Karpas-422 (cell line): Measurements from ENCODE around the gene MAD1L1. TPM values are rescaled to one million over a fixed set of nuclear protein-coding genes. Genes with fewer than 3 reads are reported as not detected.
"Not testable (repeated sequence)": the region's sequence is repeated elsewhere in the genome, so short reads cannot be mapped to it uniquely, and the experiment has no call there.

Experiments used
- DNase-seq: peaks from one replicate; pipeline ENCODE4 v3.0.0-alpha.2; 2015
- H2AFZ ChIP-seq: fragments of 200-600 bp; sonication (generic); 2 replicates; pipeline ENCODE4 v1.6.1; 2014; ENCODE audit warnings: antibody characterized with exemption, low read length, mixed read lengths
- H3K27ac ChIP-seq: fragments of 200-600 bp; sonication (generic); 2 replicates; pipeline ENCODE4 v1.5.1; 2014; ENCODE audit warnings: mild to moderate bottlenecking, low read length, moderate library complexity
- H3K27me3 ChIP-seq: fragments of 200-600 bp; sonication (generic); 2 replicates; pipeline ENCODE4 v1.6.1; 2014; ENCODE audit warnings: low read length, mixed read lengths
- H3K36me3 ChIP-seq: fragments of 200-600 bp; sonication (generic); 2 replicates; pipeline ENCODE4 v1.6.1; 2014; ENCODE audit warnings: low read length, mixed read lengths; ENCODE audit not compliant: insufficient read depth
- H3K4me1 ChIP-seq: fragments of 200-600 bp; sonication (generic); 2 replicates; pipeline ENCODE4 v1.6.1; 2014; ENCODE audit warnings: mild to moderate bottlenecking, low read length, mixed read lengths
- H3K4me2 ChIP-seq: fragments of 200-600 bp; sonication (generic); 2 replicates; pipeline ENCODE4 v1.6.1; 2014; ENCODE audit warnings: low read length, low read depth, mild to moderate bottlenecking; ENCODE audit not compliant: poor library complexity, severe bottlenecking
- H3K4me3 ChIP-seq: fragments of 200-600 bp; sonication (generic); 2 replicates; pipeline ENCODE4 v1.5.1; 2014; ENCODE audit warnings: mild to moderate bottlenecking, antibody characterized with exemption, low read length, mixed read lengths
- H3K79me2 ChIP-seq: fragments of 200-600 bp; sonication (generic); 2 replicates; pipeline ENCODE4 v1.6.1; 2014; ENCODE audit warnings: mild to moderate bottlenecking, low read length, mixed read lengths
- H3K9ac ChIP-seq: fragments of 200-600 bp; sonication (generic); 2 replicates; pipeline ENCODE4 v1.6.0; 2014; ENCODE audit warnings: low read length
- H3K9me2 ChIP-seq: fragments of 200-600 bp; sonication (generic), shearing (Covaris generic); replicated peaks from 2 replicates; pipeline ENCODE4 v1.6.0; 2014; ENCODE audit warnings: mild to moderate bottlenecking, low read length, moderate library complexity; ENCODE audit not compliant: insufficient read depth
- H3K9me3 ChIP-seq: fragments of 300-700, 200-600 bp; sonication (generic); 2 replicates; pipeline ENCODE4 v1.6.1; 2014; ENCODE audit warnings: low read length, mixed read lengths
- H4K20me1 ChIP-seq: fragments of 200-600 bp; sonication (generic); 2 replicates; pipeline ENCODE4 v1.6.1; 2014; ENCODE audit warnings: mild to moderate bottlenecking, antibody characterized with exemption, low read length, low read depth; ENCODE audit not compliant: insufficient read depth
- total RNA-seq: library from RNA; depleted of rRNA; stranded (reverse); fragments of >200 nt; shearing (Covaris generic); gene quantifications from 2 replicates; pipeline ENCODE4 v1.2.3, GENCODE V29; 2014; ENCODE audit warnings: low replicate concordance

MAD1L1 gene
- total RNA-seq, 1 experiment from 2014 or later, result 38.6 TPM

DNA sequence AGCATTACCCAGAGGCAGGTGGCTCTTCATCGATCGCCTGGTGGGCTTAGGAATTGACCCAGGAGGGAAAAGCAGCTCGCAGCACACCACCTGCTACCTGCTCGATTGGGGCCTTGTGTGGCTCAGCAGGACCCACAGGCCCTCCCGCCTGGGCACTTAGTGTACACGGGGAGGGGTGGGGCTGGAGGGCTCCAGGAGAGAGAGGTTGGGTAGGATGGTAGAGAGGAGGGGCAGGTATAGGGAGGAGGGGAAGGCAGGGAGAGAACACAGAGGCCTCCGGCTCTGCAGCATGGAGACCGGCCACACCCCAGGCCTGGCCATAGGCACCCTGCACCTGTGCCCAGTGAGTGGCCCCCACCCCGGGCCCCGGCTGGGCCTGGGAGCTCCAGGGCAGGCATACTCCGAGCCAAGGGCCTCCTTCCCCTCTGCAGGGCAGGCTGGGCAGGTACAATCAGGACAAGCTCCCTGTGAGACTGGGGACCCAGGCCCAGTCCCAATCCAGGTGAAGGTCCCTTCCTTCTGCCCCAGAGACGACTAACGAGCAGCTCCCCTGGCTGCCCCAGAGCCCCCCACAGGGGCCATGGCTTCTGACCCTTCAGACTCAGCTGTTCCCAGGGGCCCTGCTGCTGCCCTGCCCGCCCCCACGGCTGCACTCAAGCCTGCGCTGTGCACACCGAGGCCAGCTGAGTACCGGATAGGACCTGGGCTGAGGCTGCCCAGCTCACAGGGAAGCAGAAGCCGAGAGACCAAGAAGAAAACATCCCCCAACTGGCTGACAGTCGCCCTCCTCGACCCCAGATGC lies 358.0 kb downstream of the MAD1L1 start:
- not testable (repeated sequence) for DNase-seq, H3K4me1 ChIP-seq, H3K27ac ChIP-seq, H3K4me3 ChIP-seq, H4K20me1 ChIP-seq, H3K4me2 ChIP-seq, H2AFZ ChIP-seq, H3K9me2 ChIP-seq, H3K79me2 ChIP-seq, H3K9ac ChIP-seq, H3K36me3 ChIP-seq, H3K27me3 ChIP-seq
- peaks cover 15% of the 10 kb centered on the region for H3K9me3 ChIP-seq

DNA sequence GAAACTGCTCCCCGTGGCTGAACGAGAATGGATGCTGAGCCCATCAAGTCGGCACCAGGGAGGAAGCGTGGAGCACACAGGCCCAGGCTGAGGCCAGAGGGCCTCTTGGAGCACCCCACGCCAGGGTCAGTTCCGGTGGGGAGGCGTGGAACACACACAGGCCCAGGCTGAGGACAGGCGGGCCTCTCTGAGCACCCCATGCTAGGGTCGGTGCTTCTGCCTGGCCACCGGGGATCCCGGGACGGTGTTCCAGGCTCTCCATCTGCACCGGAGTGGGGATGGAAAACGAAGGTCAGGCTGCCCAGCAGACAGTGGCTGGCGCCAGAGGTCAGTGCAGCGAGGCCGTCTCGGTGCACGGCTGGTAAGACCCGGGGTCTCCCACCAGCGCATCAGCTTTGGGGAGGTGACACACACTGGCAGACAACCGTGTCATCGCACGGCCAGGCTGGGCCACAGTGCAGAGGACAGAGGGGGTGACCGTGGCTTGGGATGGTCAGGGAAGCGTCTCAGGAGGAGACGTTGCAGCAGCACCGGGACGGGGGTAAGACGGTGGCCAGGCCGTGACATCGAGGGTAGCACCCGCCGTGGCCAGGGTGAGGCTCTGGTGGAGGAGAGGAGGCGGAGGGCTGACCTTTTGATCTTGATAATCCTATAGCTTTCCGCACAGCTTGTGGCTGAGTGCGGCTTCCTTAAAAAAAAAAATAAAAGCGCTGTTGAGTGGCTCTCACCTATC lies 358.7 kb downstream of the MAD1L1 start:
- Histone ChIP-seq H3K4me1 (no peaks in the 10 kb centered on the region), H4K20me1 (no peaks in the 10 kb centered on the region), H3K9ac (no peak overlapping the region), H3K27ac (no peak overlapping the region), H2AFZ (no peak overlapping the region), H3K36me3 (no peaks in the 10 kb centered on the region), H3K4me2 (no peak overlapping the region), H3K9me2 (no peaks in the 10 kb centered on the region), H3K4me3 (no peak overlapping the region), H3K27me3 (no peaks in the 10 kb centered on the region), H3K9me3 (peaks cover 15% of the 10 kb centered on the region), H3K79me2 (no peaks in the 10 kb centered on the region)
- no peak for DNase-seq

DNA sequence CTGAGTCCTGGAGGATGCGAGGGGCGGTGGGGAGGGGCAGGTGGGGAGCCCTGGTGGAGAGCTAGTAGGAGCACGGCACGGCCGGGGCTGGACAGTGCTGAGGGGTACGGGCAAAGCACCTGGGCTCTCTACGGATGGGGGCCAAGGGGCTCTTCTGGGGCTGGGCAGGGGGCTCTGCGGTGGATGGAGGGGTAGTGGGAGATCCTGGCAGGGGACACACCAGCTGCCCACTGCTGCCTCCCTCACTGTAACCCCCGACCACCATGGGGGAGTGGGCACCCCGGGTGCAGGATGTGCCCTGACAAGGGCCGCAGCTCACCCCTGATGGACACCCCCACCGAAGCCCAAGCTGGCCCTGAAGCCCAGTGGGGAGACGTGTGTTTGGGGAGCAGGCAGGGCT lies 359.3 kb downstream of the MAD1L1 start:
- no peaks in the 10 kb centered on the region for H3K27me3 ChIP-seq
- H3K4me1 ChIP-seq, result no peaks in the 10 kb centered on the region
- no peak overlapping the region for H3K4me2 ChIP-seq
- no peak overlapping the region for H3K9ac ChIP-seq
- no peak overlapping the region for H3K27ac ChIP-seq
- H2AFZ ChIP-seq, result no peak overlapping the region
- DNase-seq, result no peak
- peaks cover 15% of the 10 kb centered on the region for H3K9me3 ChIP-seq
- no peaks in the 10 kb centered on the region for H3K9me2 ChIP-seq
- H4K20me1 ChIP-seq, result no peaks in the 10 kb centered on the region
- H3K79me2 ChIP-seq, result no peaks in the 10 kb centered on the region
- H3K4me3 ChIP-seq, result no peak overlapping the region
- H3K36me3 ChIP-seq, result no peaks in the 10 kb centered on the region

GRCh38 chr7:1873070-1873405 lies 359.7 kb downstream of the MAD1L1 start:
- Histone ChIP-seq H2AFZ (no peak overlapping the region), H3K4me1 (no peaks in the 10 kb centered on the region), H3K9me3 (peaks cover 12% of the 10 kb centered on the region), H3K4me3 (no peak overlapping the region), H3K9ac (no peak overlapping the region), H4K20me1 (no peaks in the 10 kb centered on the region), H3K27ac (no peak overlapping the region), H3K27me3 (no peaks in the 10 kb centered on the region), H3K4me2 (no peak overlapping the region), H3K9me2 (no peaks in the 10 kb centered on the region), H3K36me3 (no peaks in the 10 kb centered on the region), H3K79me2 (no peaks in the 10 kb centered on the region)
- no peak for DNase-seq

DNA sequence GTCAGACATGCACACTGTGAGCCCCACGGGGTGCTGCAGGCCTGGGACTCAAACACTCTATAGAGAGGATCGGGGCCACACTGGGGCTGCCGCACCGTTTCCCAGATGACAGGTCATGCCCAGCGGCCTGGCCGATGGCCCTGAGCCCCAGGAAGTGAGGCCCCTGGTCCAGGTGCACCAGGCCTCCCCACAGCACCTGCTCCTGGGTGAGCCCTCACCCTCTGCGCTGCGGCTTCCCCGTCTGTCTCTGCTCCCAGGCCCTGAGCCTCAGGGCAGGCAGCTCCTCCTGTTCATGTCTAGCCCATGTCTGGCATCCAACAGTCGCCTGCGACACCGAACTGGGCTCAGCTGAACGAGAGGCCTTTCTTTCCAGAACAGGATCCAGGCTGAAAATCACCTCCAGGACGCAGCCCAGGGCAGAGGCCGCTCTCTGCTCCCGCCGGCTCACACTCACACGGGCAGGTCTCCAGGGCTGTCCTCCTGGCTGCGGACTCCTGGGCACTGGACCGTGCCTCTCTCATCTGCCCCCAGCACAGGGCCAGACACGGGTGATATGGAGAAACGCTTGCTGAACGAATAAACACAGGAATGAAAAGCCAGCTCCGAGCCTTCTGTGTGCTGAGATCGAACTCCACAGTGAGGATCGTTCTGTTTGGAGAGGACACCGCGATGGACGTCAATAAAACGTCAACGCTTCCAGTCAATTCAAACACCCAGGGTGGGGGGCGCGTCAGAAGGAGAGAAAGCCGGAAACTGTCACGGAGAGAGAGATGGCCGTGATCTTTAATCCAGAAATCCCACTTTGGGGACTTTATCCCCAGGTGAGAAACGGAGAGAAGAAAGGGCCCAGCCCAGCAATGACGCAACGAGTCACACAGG lies 360.3 kb downstream of the MAD1L1 start:
- H3K9me3 ChIP-seq, result peaks cover 10% of the 10 kb centered on the region; the same call in 1 of the 2 replicates
- H3K79me2 ChIP-seq, result no peaks in the 10 kb centered on the region
- H4K20me1 ChIP-seq, result no peaks in the 10 kb centered on the region
- no peak overlapping the region for H3K9ac ChIP-seq
- no peak overlapping the region for H3K27ac ChIP-seq
- H3K4me2 ChIP-seq, result no peak overlapping the region
- H3K27me3 ChIP-seq, result no peaks in the 10 kb centered on the region
- no peaks in the 10 kb centered on the region for H3K36me3 ChIP-seq
- H2AFZ ChIP-seq, result no peak overlapping the region
- H3K4me3 ChIP-seq, result no peak overlapping the region
- H3K4me1 ChIP-seq, result no peaks in the 10 kb centered on the region
- no peaks in the 10 kb centered on the region for H3K9me2 ChIP-seq
- no peak for DNase-seq

- Histone ChIP-seq H3K27me3 (no peaks in the 10 kb centered on the region), H3K27ac (no peak overlapping the region), H3K4me2 (no peak overlapping the region), H3K9me2 (no peaks in the 10 kb centered on the region), H2AFZ (no peak overlapping the region), H4K20me1 (no peaks in the 10 kb centered on the region), H3K9me3 (peaks cover 10% of the 10 kb centered on the region; the same call in 1 of the 2 replicates), H3K4me1 (no peaks in the 10 kb centered on the region), H3K9ac (no peak overlapping the region), H3K4me3 (no peak overlapping the region), H3K79me2 (no peaks in the 10 kb centered on the region), H3K36me3 (no peaks in the 10 kb centered on the region)
- DNase-seq, result no peak
These were observed 363.2 kb downstream of the MAD1L1 start for GRCh38 chr7:1869452-1870130.

- H3K4me2 ChIP-seq, result no peak overlapping the region
- H3K9me3 ChIP-seq, result peaks cover 10% of the 10 kb centered on the region; the same call in 1 of the 2 replicates
- no peak overlapping the region for H3K4me3 ChIP-seq
- no peaks in the 10 kb centered on the region for H3K36me3 ChIP-seq
- no peaks in the 10 kb centered on the region for H4K20me1 ChIP-seq
- H3K9me2 ChIP-seq, result no peaks in the 10 kb centered on the region
- H3K9ac ChIP-seq, result no peak overlapping the region
- no peaks in the 10 kb centered on the region for H3K27me3 ChIP-seq
- H2AFZ ChIP-seq, result no peak overlapping the region
- DNase-seq, result no peak
- H3K79me2 ChIP-seq, result no peaks in the 10 kb centered on the region
- no peak overlapping the region for H3K27ac ChIP-seq
- H3K4me1 ChIP-seq, result no peaks in the 10 kb centered on the region
These were observed 364.1 kb downstream of the MAD1L1 start for GRCh38 chr7:1868516-1869165.
